IMR-90 (cell line): ENCODE data around the gene ETHE1. TPM values are rescaled to one million over a fixed set of nuclear protein-coding genes. Genes with fewer than 3 reads are reported as not detected.

ENCODE experiments used
- ATAC-seq: fragments of 200-7000 bp; cut with Tn5 transposase; 2 replicates; pipeline ENCODE4 v1.9.1; 2020; ENCODE audit warnings: low read depth, mild to moderate bottlenecking, moderate library complexity
- BruUV-seq: library from RNA; stranded (reverse); fragments of 400-500 nt; replicated peaks from 2 replicates; lab custom pipeline; 2021; lab: Mats Ljungman, UMichigan
- CTCF ChIA-PET: fragments of 300-600 bp; formaldehyde crosslinking; extraction: SDS; loops from one replicate; lab custom pipeline; 2021; ENCODE audit warnings: antibody characterized with exemption; lab: Yijun Ruan, JAX
- POLR2A ChIA-PET: fragments of 300-600 bp; sonication (Branson Sonifier 250); formaldehyde crosslinking; loops from one replicate; lab custom pipeline; 2022; ENCODE audit warnings: antibody characterized with exemption; ENCODE audit not compliant: unreplicated experiment; lab: Charles Lee
- DNase-seq: peaks from one replicate; pipeline ENCODE4 v3.0.0; 2013
- H2AFZ ChIP-seq: replicated peaks from 2 replicates; pipeline ENCODE3; 2013; ENCODE audit warnings: low read length, mild to moderate bottlenecking; ENCODE audit not compliant: poor library complexity
- H2AK5ac ChIP-seq: 2 replicates; pipeline ENCODE4 v1.6.1; 2013; ENCODE audit warnings: low read depth, low read length, inconsistent platforms
- H2AK9ac ChIP-seq: replicated peaks from 2 replicates; pipeline ENCODE3; 2013; ENCODE audit warnings: mild to moderate bottlenecking, low read depth, low read length, moderate library complexity; ENCODE audit not compliant: poor library complexity
- H2BK120ac ChIP-seq: 2 replicates; pipeline ENCODE4 v1.6.1; 2013; ENCODE audit warnings: low read depth, low read length, inconsistent platforms
- H2BK15ac ChIP-seq: 3 replicates; pipeline ENCODE4 v1.6.1; 2013; ENCODE audit warnings: low read depth, low read length, inconsistent platforms
- H2BK20ac ChIP-seq: 2 replicates; pipeline ENCODE4 v1.6.1; 2013; ENCODE audit warnings: low read depth, mild to moderate bottlenecking, inconsistent platforms, low read length, moderate library complexity
- H2BK5ac ChIP-seq: 2 replicates; pipeline ENCODE4 v1.6.1; 2013; ENCODE audit warnings: mild to moderate bottlenecking, low read depth, low read length, inconsistent platforms; ENCODE audit not compliant: poor library complexity, severe bottlenecking
- H3K14ac ChIP-seq: replicated peaks from 2 replicates; pipeline ENCODE4 v1.6.1; 2013; ENCODE audit warnings: low read depth, low read length, inconsistent platforms
- H3K18ac ChIP-seq: 2 replicates; pipeline ENCODE4 v1.6.1; 2013; ENCODE audit warnings: low read depth, low read length, control low read depth
- H3K23ac ChIP-seq: 2 replicates; pipeline ENCODE4 v1.6.1; 2013; ENCODE audit warnings: low read depth, low read length, inconsistent platforms
- H3K27ac ChIP-seq: 2 replicates; pipeline ENCODE4 v1.5.1; 2013; ENCODE audit warnings: mild to moderate bottlenecking, control low read depth, low read length; ENCODE audit not compliant: insufficient read depth
- H3K27me3 ChIP-seq: 2 replicates; pipeline ENCODE4 v1.6.1; 2013; ENCODE audit warnings: low read length; ENCODE audit not compliant: control insufficient read depth, insufficient read depth
- H3K36me3 ChIP-seq: 2 replicates; pipeline ENCODE4 v1.6.1; 2013; ENCODE audit warnings: low read length, mixed read lengths; ENCODE audit not compliant: control insufficient read depth, insufficient read depth
- H3K4ac ChIP-seq: 2 replicates; pipeline ENCODE4 v1.6.1; 2013; ENCODE audit warnings: low read depth, low read length, inconsistent platforms
- H3K4me1 ChIP-seq: 2 replicates; pipeline ENCODE4 v1.6.1; 2013; ENCODE audit warnings: low read length, mixed read lengths; ENCODE audit not compliant: control insufficient read depth, insufficient read depth
- H3K4me2 ChIP-seq: 2 replicates; pipeline ENCODE4 v1.6.1; 2013; ENCODE audit warnings: low read depth, mild to moderate bottlenecking, control low read depth, low read length, moderate library complexity
- H3K4me3 ChIP-seq: 2 replicates; pipeline ENCODE4 v1.5.1; 2013; ENCODE audit warnings: low read depth, mild to moderate bottlenecking, control low read depth, low read length, moderate library complexity; ENCODE audit not compliant: insufficient read depth
- H3K56ac ChIP-seq: 2 replicates; pipeline ENCODE4 v1.6.1; 2013; ENCODE audit warnings: low read length, inconsistent platforms; ENCODE audit not compliant: insufficient read depth; ENCODE audit errors: extremely low read depth
- H3K79me1 ChIP-seq, 2 experiments: 2 replicates each; pipeline ENCODE4 v1.6.1; 2013; ENCODE audit warnings: low read length in 2 of 2, inconsistent platforms in 1 of 2, low read depth in 1 of 2
- H3K9ac ChIP-seq: 2 replicates; pipeline ENCODE4 v1.6.1; 2013; ENCODE audit warnings: low read depth, low read length, control low read depth
- H3K9me1 ChIP-seq: 2 replicates; pipeline ENCODE4 v1.6.1; 2013; ENCODE audit warnings: low read length, inconsistent platforms; ENCODE audit not compliant: insufficient read depth
- H3K9me3 ChIP-seq: 2 replicates; pipeline ENCODE4 v1.6.1; 2013; ENCODE audit warnings: low read length; ENCODE audit not compliant: control insufficient read depth, insufficient read depth
- H4K20me1 ChIP-seq: 2 replicates; pipeline ENCODE4 v1.6.1; 2013; ENCODE audit warnings: low read length, inconsistent platforms; ENCODE audit not compliant: insufficient read depth
- H4K5ac ChIP-seq: 2 replicates; pipeline ENCODE4 v1.6.1; 2013; ENCODE audit warnings: mild to moderate bottlenecking, low read depth, low read length, control low read depth
- H4K8ac ChIP-seq, 2 experiments: 2 replicates each; pipeline ENCODE4 v1.6.1; 2013; ENCODE audit warnings: low read depth in 2 of 2, low read length in 2 of 2, control low read depth in 1 of 2, inconsistent platforms in 1 of 2
- H4K91ac ChIP-seq: 2 replicates; pipeline ENCODE4 v1.6.1; 2013; ENCODE audit warnings: low read depth, low read length, inconsistent platforms; ENCODE audit not compliant: insufficient read depth
- BHLHE40 ChIP-seq: fragments of 150-350 bp; IDR thresholded peaks from 2 replicates; pipeline ENCODE4 v1.6.1; 2016; ENCODE audit warnings: mild to moderate bottlenecking, low read depth, low read length
- CEBPB ChIP-seq: IDR thresholded peaks from 2 replicates; pipeline ENCODE4 v1.6.1; 2012; ENCODE audit warnings: low read depth, low read length, improper control_type of control experiment
- CHD1 ChIP-seq: IDR thresholded peaks from 2 replicates; pipeline ENCODE4 v1.6.1; 2012; ENCODE audit warnings: low read depth, low read length, improper control_type of control experiment
- CTCF ChIP-seq: conservative IDR thresholded peaks from 2 replicates; pipeline ENCODE4 v1.5.1; 2012; ENCODE audit warnings: mild to moderate bottlenecking, low read depth, low read length, improper control_type of control experiment
- FOS ChIP-seq: fragments of 150-350 bp; IDR thresholded peaks from 2 replicates; pipeline ENCODE4 v1.6.1; 2016; ENCODE audit warnings: low read depth, low read length
- MAFK ChIP-seq: IDR thresholded peaks from 2 replicates; pipeline ENCODE4 v1.6.1; 2012; ENCODE audit warnings: low read depth, low read length, improper control_type of control experiment
- MAZ ChIP-seq: IDR thresholded peaks from 2 replicates; pipeline ENCODE4 v1.6.1; 2012; ENCODE audit warnings: low read depth, mild to moderate bottlenecking, low read length, improper control_type of control experiment, moderate library complexity, borderline replicate concordance
- MXI1 ChIP-seq: IDR thresholded peaks from 2 replicates; pipeline ENCODE4 v1.6.1; 2012; ENCODE audit warnings: low read depth, mild to moderate bottlenecking, low read length, moderate library complexity, borderline replicate concordance
- NFE2L2 ChIP-seq: fragments of 150-350 bp; IDR thresholded peaks from 2 replicates; pipeline ENCODE4 v1.6.1; 2016; ENCODE audit warnings: low read depth, mild to moderate bottlenecking, low read length
- POLR2A ChIP-seq: IDR thresholded peaks from 2 replicates; pipeline ENCODE4 v1.6.1; 2012; ENCODE audit warnings: mild to moderate bottlenecking, low read depth, low read length
- RAD21 ChIP-seq: IDR thresholded peaks from 2 replicates; pipeline ENCODE4 v1.6.1; 2012; ENCODE audit warnings: low read length, improper control_type of control experiment
- RCOR1 ChIP-seq: IDR thresholded peaks from 2 replicates; pipeline ENCODE4 v1.6.1; 2012; ENCODE audit warnings: mild to moderate bottlenecking, low read length, improper control_type of control experiment; ENCODE audit not compliant: insufficient replicate concordance
- RFX5 ChIP-seq: IDR thresholded peaks from 2 replicates; pipeline ENCODE4 v1.8.0; 2012; ENCODE audit warnings: low read depth, mild to moderate bottlenecking, low read length, moderate library complexity
- SMC3 ChIP-seq: fragments of 150-350 bp; IDR thresholded peaks from 2 replicates; pipeline ENCODE4 v1.6.1; 2016; ENCODE audit warnings: low read depth, mild to moderate bottlenecking, antibody characterized with exemption, low read length, moderate library complexity
- WGBS, 2 experiments: methylation state at CpG; one replicate each; pipeline versions ENCODE4 v1.1.5 to v1.1.7; 2013; ENCODE audit warnings: missing lambda C conversion rate in 2 of 2; ENCODE audit not compliant: insufficient read length in 1 of 2; ENCODE audit errors: extremely low coverage in 2 of 2; 5-methylcytosine and 5-hydroxymethylcytosine counted together
- dilution Hi-C: fragments of 300-500 bp; cut with HindIII; formaldehyde crosslinking; loops from one replicate; pipeline ENCODE4 v1.14.3; 2018; ENCODE audit warnings: low sequenced_read_pairs; ENCODE audit not compliant: unreplicated experiment
- in situ Hi-C: fragments of 300-500 bp; cut with MboI; formaldehyde crosslinking; loops from 3 replicates; pipeline ENCODE4 v1.14.3; 2019; ENCODE audit warnings: low sequenced_read_pairs, inconsistent platforms, mixed read lengths
- intact Hi-C: fragments of 100-400 bp; cut with micrococcal nuclease; formaldehyde crosslinking; loops from 2 replicates; pipeline ENCODE4 v1.10.0; 2022
- polyA plus RNA-seq, 3 experiments: library from polyadenylated mRNA; depleted of rRNA; stranded (reverse); fragments of >200 nt; gene quantifications; 2 replicates each; pipeline ENCODE4 v1.2.3, GENCODE V29; 2012; ENCODE audit warnings: low replicate concordance in 1 of 3
- total RNA-seq: library from RNA; depleted of rRNA; stranded (reverse); fragments of >200 nt; gene quantifications from 2 replicates; pipeline ENCODE4 v1.2.3, GENCODE V29; 2012
- TF ChIP-seq, protein P1 (sequence below): fragments of 150-350 bp; IDR thresholded peaks from 2 replicates; pipeline ENCODE4 v1.6.1; 2017; ENCODE audit warnings: mild to moderate bottlenecking, antibody characterized with exemption, low read length, low read depth
- TF ChIP-seq, protein P2 (sequence below): fragments of 150-350 bp; IDR thresholded peaks from 2 replicates; pipeline ENCODE4 v1.6.1; 2016; ENCODE audit warnings: low read depth, mild to moderate bottlenecking, low read length, moderate library complexity, borderline replicate concordance

ETHE1 gene
- total and polyA plus RNA-seq, 2 of the 4 experiments (the other 2 are of a cell fraction), result 161 to 233 TPM

DNA sequence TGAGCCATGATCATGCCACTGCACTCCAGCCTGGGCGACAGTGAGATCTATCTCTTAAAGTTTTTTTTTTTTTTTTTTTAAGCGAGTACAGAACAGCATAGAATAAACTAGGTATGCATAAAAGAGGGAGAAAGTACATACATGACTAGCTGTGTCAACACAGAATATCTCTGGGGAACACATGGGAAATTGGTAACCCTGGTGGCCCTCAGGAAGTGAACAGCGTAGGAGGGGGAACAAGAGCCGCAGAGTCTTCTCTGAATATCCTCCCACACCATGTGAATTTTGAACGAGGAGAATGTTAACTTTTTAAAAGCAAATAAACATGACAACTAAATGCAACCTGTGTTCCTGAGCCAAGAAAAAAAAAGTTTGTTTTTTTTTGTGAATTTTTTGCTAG, 37.7 kb downstream of the ETHE1 start:
- no TSS peak for BruUV-seq
- ChIA-PET CTCF (no interaction called here), POLR2A (no interaction called here)
- in situ Hi-C loops (no loop called here), dilution Hi-C loops (no loop called here), intact Hi-C loops (no loop called here)
- no peak for TF ChIP-seq SMC3
- no peak for TF ChIP-seq MXI1
- no peak for TF ChIP-seq MAFK
- no peak for TF ChIP-seq BHLHE40
- no peak for TF ChIP-seq CEBPB
- TF ChIP-seq, protein P1, sequence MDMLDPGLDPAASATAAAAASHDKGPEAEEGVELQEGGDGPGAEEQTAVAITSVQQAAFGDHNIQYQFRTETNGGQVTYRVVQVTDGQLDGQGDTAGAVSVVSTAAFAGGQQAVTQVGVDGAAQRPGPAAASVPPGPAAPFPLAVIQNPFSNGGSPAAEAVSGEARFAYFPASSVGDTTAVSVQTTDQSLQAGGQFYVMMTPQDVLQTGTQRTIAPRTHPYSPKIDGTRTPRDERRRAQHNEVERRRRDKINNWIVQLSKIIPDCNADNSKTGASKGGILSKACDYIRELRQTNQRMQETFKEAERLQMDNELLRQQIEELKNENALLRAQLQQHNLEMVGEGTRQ, result no peak
- TF ChIP-seq CHD1, result no peak
- TF ChIP-seq POLR2A, result no peak
- TF ChIP-seq RCOR1, result no peak
- no peak for TF ChIP-seq MAZ
- TF ChIP-seq RAD21, result no peak
- TF ChIP-seq CTCF, result no peak
- TF ChIP-seq, protein P2, sequence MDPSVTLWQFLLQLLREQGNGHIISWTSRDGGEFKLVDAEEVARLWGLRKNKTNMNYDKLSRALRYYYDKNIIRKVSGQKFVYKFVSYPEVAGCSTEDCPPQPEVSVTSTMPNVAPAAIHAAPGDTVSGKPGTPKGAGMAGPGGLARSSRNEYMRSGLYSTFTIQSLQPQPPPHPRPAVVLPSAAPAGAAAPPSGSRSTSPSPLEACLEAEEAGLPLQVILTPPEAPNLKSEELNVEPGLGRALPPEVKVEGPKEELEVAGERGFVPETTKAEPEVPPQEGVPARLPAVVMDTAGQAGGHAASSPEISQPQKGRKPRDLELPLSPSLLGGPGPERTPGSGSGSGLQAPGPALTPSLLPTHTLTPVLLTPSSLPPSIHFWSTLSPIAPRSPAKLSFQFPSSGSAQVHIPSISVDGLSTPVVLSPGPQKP, result no peak
- TF ChIP-seq NFE2L2, result no peak
- no peak for TF ChIP-seq RFX5
- TF ChIP-seq FOS, result no peak
- no peaks in the 10 kb centered on the region for H3K79me1 ChIP-seq
- H2AK5ac ChIP-seq, result no peak overlapping the region
- no peak overlapping the region for H2BK120ac ChIP-seq
- no peak overlapping the region for H3K4me2 ChIP-seq
- H3K23ac ChIP-seq, result no peak overlapping the region
- no peak overlapping the region for H2AFZ ChIP-seq
- H4K8ac ChIP-seq, result no peak overlapping the region
- no peak overlapping the region for H3K4ac ChIP-seq
- H2BK20ac ChIP-seq, result no peak overlapping the region
- no peak overlapping the region for H3K9ac ChIP-seq
- peaks cover 5% of the 10 kb centered on the region for H3K36me3 ChIP-seq
- no peak overlapping the region for H3K18ac ChIP-seq
- H4K5ac ChIP-seq, result no peak overlapping the region
- no CpG with 5 or more reads among the region's 5 CpGs for WGBS, 2 experiments
- H3K56ac ChIP-seq, result no peak overlapping the region
- peaks cover 5% of the 10 kb centered on the region; the same call in 1 of the 2 replicates for H3K9me1 ChIP-seq
- no peaks in the 10 kb centered on the region for H4K20me1 ChIP-seq
- ATAC-seq (no peak), DNase-seq (no peak)
- no peaks in the 10 kb centered on the region for H3K4me1 ChIP-seq
- H4K91ac ChIP-seq, result no peak overlapping the region
- no peaks in the 10 kb centered on the region for H3K9me3 ChIP-seq
- H3K27me3 ChIP-seq, result no peaks in the 10 kb centered on the region
- H3K27ac ChIP-seq, result no peak overlapping the region
- no peak overlapping the region for H3K14ac ChIP-seq
- H2BK15ac ChIP-seq, result no peak overlapping the region
- no peak overlapping the region for H2AK9ac ChIP-seq
- no peak overlapping the region for H2BK5ac ChIP-seq
- H3K4me3 ChIP-seq, result no peak overlapping the region
